A549 (cell line): ENCODE data around the gene MARK1. TPM values are rescaled to one million over a fixed set of nuclear protein-coding genes. Genes with fewer than 3 reads are reported as not detected.

Experiments used
- ATAC-seq, 2 experiments: fragments of 200-7000 bp in 1 of 2; fragments of >200 bp in 1 of 2; cut with Nextera tagmentation in 1 of 2; cut with Tn5 transposase in 1 of 2; 3 replicates each; pipeline versions ENCODE4 v1.8.0 to v1.9.1; 2018 to 2020; ENCODE audit warnings: mild to moderate bottlenecking in 1 of 2, moderate library complexity in 1 of 2
- CTCF ChIA-PET: fragments of 300-600 bp; sonication (Branson Sonifier 250); formaldehyde crosslinking; extraction: SDS; loops from one replicate; lab custom pipeline; 2021; ENCODE audit warnings: antibody characterized with exemption, inconsistent platforms; lab: Yijun Ruan, JAX
- POLR2A ChIA-PET: fragments of 350-600 bp; formaldehyde crosslinking; extraction: SDS; loops from one replicate; lab custom pipeline; 2021; ENCODE audit warnings: antibody characterized with exemption, inconsistent platforms; lab: Yijun Ruan, JAX
- DNase-seq, 2 experiments: peaks; one replicate each; pipeline versions ENCODE4 v3.0.0 to v3.0.0-alpha.2; 2011 to 2016; ENCODE audit warnings: low read depth in 1 of 2, low spot score in 1 of 2
- FAIRE-seq: peaks from 2 replicates; lab custom pipeline; 2011; peaks lifted over from hg19 to GRCh38; lab: Jason Lieb, UNC
- H3K27ac ChIP-seq, 2 experiments: fragments of >200 bp; sonication (Bioruptor Twin); formaldehyde crosslinking; 3 replicates each; pipeline ENCODE4 v1.5.1; 2016 to 2017
- H3K4me1 ChIP-seq: fragments of >200 bp; sonication (Bioruptor Twin); formaldehyde crosslinking; 3 replicates; pipeline ENCODE4 v1.6.1; 2016
- H3K4me2 ChIP-seq: fragments of >200 bp; sonication (Bioruptor Twin); formaldehyde crosslinking; 3 replicates; pipeline ENCODE4 v1.6.1; 2016
- H3K4me3 ChIP-seq: fragments of >200 bp; sonication (Bioruptor Twin); formaldehyde crosslinking; 3 replicates; pipeline ENCODE4 v1.5.1; 2016
- H3K9me3 ChIP-seq: fragments of >200 bp; sonication (Bioruptor Twin); formaldehyde crosslinking; 3 replicates; pipeline ENCODE4 v1.6.1; 2016
- EHMT2 ChIP-seq: fragments of 200-600 bp; sonication (generic); IDR thresholded peaks from 2 replicates; pipeline ENCODE4 v1.6.1; 2016; ENCODE audit warnings: antibody characterized with exemption, low read depth, mild to moderate bottlenecking, moderate library complexity
- EP300 ChIP-seq, 2 experiments: fragments of >200 bp; sonication (Bioruptor Twin); formaldehyde crosslinking; IDR thresholded peaks; 2 replicates in 1 of 2; 3 replicates in 1 of 2; pipeline ENCODE4 v1.6.1; 2016 to 2017
- FOSB ChIP-seq: fragments of 250-450 bp; sonication (Bioruptor Pico); IDR thresholded peaks from 2 replicates; pipeline ENCODE4 v1.5.0; 2020; ENCODE audit warnings: mild to moderate bottlenecking, moderate library complexity
- HDAC2 ChIP-seq: fragments of 200-600 bp; sonication (generic); IDR thresholded peaks from 2 replicates; pipeline ENCODE4 v1.6.1; 2016
- HEYL ChIP-seq: fragments of 250-450 bp; sonication (Bioruptor Pico); IDR thresholded peaks from 2 replicates; pipeline ENCODE4 v1.8.0; 2021; ENCODE audit warnings: mild to moderate bottlenecking, moderate library complexity
- HOXB5 ChIP-seq: fragments of 250-450 bp; sonication (Bioruptor Pico); IDR thresholded peaks from 2 replicates; pipeline ENCODE4 v1.5.0; 2020; ENCODE audit warnings: mild to moderate bottlenecking, moderate library complexity
- KDM5A ChIP-seq: fragments of 200-600 bp; sonication (generic); IDR thresholded peaks from 2 replicates; pipeline ENCODE4 v1.6.1; 2016; ENCODE audit warnings: antibody characterized with exemption, mild to moderate bottlenecking
- MAFK ChIP-seq: fragments of 450-650 bp; IDR thresholded peaks from 2 replicates; pipeline ENCODE4 v1.6.1; 2014; ENCODE audit not compliant: partially characterized antibody
- MYC ChIP-seq: IDR thresholded peaks from 2 replicates; pipeline ENCODE4 v1.6.1; 2012; ENCODE audit warnings: mild to moderate bottlenecking, inconsistent platforms, low read length, improper control_type of control experiment, borderline replicate concordance
- NPAS2 ChIP-seq: fragments of 250-450 bp; sonication (Bioruptor Pico); IDR thresholded peaks from 2 replicates; pipeline ENCODE4 v1.8.0; 2022; ENCODE audit warnings: mild to moderate bottlenecking, moderate library complexity, borderline replicate concordance
- PHF8 ChIP-seq: fragments of 200-600 bp; sonication (generic); IDR thresholded peaks from 2 replicates; pipeline ENCODE4 v1.6.1; 2016; ENCODE audit warnings: low read depth, mild to moderate bottlenecking, antibody characterized with exemption, moderate library complexity, borderline replicate concordance
- POLR2AphosphoS2 ChIP-seq: conservative IDR thresholded peaks from 2 replicates; pipeline ENCODE4 v1.6.1; 2012; ENCODE audit warnings: low read length, improper control_type of control experiment, inconsistent platforms
- RAD21 ChIP-seq, 2 experiments: fragments of >200 bp in 1 of 2; sonication (Bioruptor Twin) in 1 of 2; formaldehyde crosslinking in 1 of 2; IDR thresholded peaks in 1 of 2; conservative IDR thresholded peaks in 1 of 2; 2 replicates in 1 of 2; 3 replicates in 1 of 2; pipeline ENCODE4 v1.6.1; 2012 to 2018; ENCODE audit warnings: inconsistent platforms in 1 of 2
- RFX5 ChIP-seq: fragments of 450-650 bp; IDR thresholded peaks from 2 replicates; pipeline ENCODE4 v1.7.1; 2014; ENCODE audit warnings: antibody characterized with exemption, mild to moderate bottlenecking, moderate library complexity
- RNF2 ChIP-seq: fragments of 200-600 bp; sonication (generic); IDR thresholded peaks from 2 replicates; pipeline ENCODE4 v1.6.1; 2016; ENCODE audit warnings: low read depth, mild to moderate bottlenecking, antibody characterized with exemption, moderate library complexity, borderline replicate concordance
- SMC3 ChIP-seq: fragments of >200 bp; sonication (Bioruptor Twin); formaldehyde crosslinking; IDR thresholded peaks from 3 replicates; pipeline ENCODE4 v1.6.1; 2018; ENCODE audit warnings: inconsistent platforms
- SREBF2 ChIP-seq: fragments of 450-650 bp; IDR thresholded peaks from 2 replicates; pipeline ENCODE4 v1.6.1; 2014; ENCODE audit warnings: mild to moderate bottlenecking, moderate library complexity
- ZC3H11A ChIP-seq: fragments of 450-650 bp; IDR thresholded peaks from 2 replicates; pipeline ENCODE4 v1.6.1; 2014; ENCODE audit warnings: antibody characterized with exemption, mild to moderate bottlenecking
- ZNF302 ChIP-seq: fragments of 250-450 bp; sonication (Bioruptor Pico); IDR thresholded peaks from 2 replicates; pipeline ENCODE4 v1.9.0; 2021; ENCODE audit warnings: inconsistent platforms, mild to moderate bottlenecking, moderate library complexity
- WGBS: methylation state at CpG from one replicate; pipeline ENCODE4 v1.1.6; 2017; ENCODE audit errors: missing lambda C conversion rate; 5-methylcytosine and 5-hydroxymethylcytosine counted together
- polyA plus RNA-seq, 4 experiments: library from polyadenylated mRNA; depleted of rRNA in 3 of 4; stranded (reverse); fragments of >200 nt; fragmentation: RNase III in 1 of 4; extraction: RNeasy Plus Mini Kit Qiagen cat#74134 plus additional on column Dnase treatment in 1 of 4; gene quantifications; 2 replicates in 3 of 4; 3 replicates in 1 of 4; pipeline ENCODE4 v1.2.3, GENCODE V29; 2011 to 2017
- TF ChIP-seq, protein P1 (sequence below): fragments of 450-650 bp; IDR thresholded peaks from 2 replicates; pipeline ENCODE4 v1.6.1; 2014; ENCODE audit warnings: antibody characterized with exemption
- TF ChIP-seq, protein P2 (sequence below): fragments of >200 bp; sonication (Bioruptor Twin); formaldehyde crosslinking; IDR thresholded peaks from 3 replicates; pipeline ENCODE4 v1.5.1; 2016
- TF ChIP-seq, protein P3 (sequence below): IDR thresholded peaks from 2 replicates; pipeline ENCODE4 v1.6.1; 2012
- TF ChIP-seq, protein P4 (sequence below): fragments of 250-450 bp; sonication (Bioruptor Pico); IDR thresholded peaks from 2 replicates; pipeline ENCODE4 v1.5.0; 2020; ENCODE audit warnings: low read depth, mild to moderate bottlenecking, moderate library complexity
- TF ChIP-seq, protein P5 (sequence below): fragments of 200-600 bp; sonication (generic); IDR thresholded peaks from 2 replicates; pipeline ENCODE4 v1.6.1; 2016; ENCODE audit warnings: antibody characterized with exemption, mild to moderate bottlenecking, moderate library complexity

MARK1 gene
- polyA plus RNA-seq, 2 of the 4 experiments (the other 2 are of a cell fraction): 0.03 to 0.05 TPM

DNA sequence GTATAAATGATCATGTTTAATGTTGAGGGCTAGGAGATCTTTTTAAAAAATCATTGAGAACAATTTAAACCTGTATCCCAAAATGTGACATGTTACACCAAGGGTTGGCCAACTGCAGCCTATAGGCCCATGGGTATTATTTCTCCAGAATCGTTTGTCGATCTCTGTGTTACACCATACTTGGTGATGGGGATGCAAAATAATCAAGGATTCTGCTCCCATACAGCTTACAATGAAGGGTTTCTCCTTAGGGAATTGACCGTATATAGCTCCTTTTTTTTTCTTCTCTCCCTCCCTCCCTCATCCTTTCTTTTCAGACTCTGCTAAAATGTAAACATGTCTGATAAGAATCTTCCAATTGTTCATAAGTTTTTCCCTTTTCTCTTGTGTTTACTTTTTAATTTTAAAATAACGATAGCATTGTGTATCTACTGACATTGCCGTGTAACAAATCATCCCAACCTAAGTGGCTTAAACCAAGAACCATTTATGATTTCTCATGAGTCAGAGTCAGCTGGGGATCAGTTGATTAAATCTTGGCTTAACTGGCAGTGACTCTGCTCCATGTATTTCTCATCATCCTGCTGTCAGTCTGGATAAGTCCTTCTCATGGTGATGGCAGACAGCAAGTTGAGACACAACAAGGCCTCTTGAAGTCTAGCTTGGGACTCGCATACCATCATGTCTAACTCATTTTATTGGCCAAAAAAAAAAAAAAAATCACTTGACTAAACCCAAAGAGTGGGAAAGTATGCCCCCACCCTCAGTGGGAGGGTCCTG is 48.0 kb downstream of the MARK1 start:
- ATAC-seq (no peak), DNase-seq (no peak), FAIRE-seq (no peak)
- H3K4me1 ChIP-seq: no peaks in the 10 kb centered on the region
- 27% methylated on average over 6 of the region's 6 CpGs for whole genome bisulfite sequencing
- CTCF ChIA-PET: no interaction called here
- no peak overlapping the region for H3K27ac ChIP-seq
- no peak overlapping the region for H3K4me2 ChIP-seq
- TF ChIP-seq MYC: no peak
- TF ChIP-seq, all 56 proteins: peak for 0
- Histone ChIP-seq H3K4me3 (no peak overlapping the region), H3K9me3 (peaks cover 13% of the 10 kb centered on the region)
- POLR2A ChIA-PET: no interaction called here

DNA sequence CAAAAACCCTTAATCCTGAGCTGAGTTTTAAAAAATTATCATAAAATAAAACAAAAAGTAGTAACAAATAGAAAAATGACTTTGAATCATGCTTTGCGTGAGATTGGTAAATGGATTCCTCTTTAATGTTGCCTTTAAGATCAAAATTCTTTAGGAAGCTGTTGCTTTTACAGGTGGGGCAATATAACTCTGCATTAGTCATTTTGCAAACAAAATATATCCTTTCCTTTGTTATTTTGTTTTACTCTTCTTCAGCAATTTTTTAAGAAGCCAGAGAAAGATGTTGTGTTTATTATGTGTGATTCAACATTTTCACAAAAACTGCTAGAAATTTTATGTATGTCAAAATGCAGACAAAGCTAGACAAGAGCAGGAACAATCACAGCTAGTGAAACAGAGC is 50.0 kb downstream of the MARK1 start:
- CTCF ChIA-PET: no interaction called here
- no peak for ATAC-seq
- WGBS: 78% methylated on average over 1 of the region's 1 CpG
- Histone ChIP-seq H3K4me2 (no peak overlapping the region), H3K4me1 (no peaks in the 10 kb centered on the region), H3K27ac (no peak overlapping the region), H3K4me3 (no peak overlapping the region), H3K9me3 (peaks cover 10% of the 10 kb centered on the region)
- no peak for FAIRE-seq
- POLR2A ChIA-PET: no interaction called here
- DNase-seq: no peak
- TF ChIP-seq EHMT2 (no peak), HDAC2 (no peak), NPAS2 (CRISPR knock-in tag) (no peak), SMC3 (no peak), POLR2AphosphoS2 (no peak), SREBF2 (no peak), HEYL (CRISPR knock-in tag) (no peak), PHF8 (no peak), RFX5 (no peak), RNF2 (no peak), HOXB5 (CRISPR knock-in tag) (no peak)
- TF ChIP-seq, protein P1, sequence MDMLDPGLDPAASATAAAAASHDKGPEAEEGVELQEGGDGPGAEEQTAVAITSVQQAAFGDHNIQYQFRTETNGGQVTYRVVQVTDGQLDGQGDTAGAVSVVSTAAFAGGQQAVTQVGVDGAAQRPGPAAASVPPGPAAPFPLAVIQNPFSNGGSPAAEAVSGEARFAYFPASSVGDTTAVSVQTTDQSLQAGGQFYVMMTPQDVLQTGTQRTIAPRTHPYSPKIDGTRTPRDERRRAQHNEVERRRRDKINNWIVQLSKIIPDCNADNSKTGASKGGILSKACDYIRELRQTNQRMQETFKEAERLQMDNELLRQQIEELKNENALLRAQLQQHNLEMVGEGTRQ: no peak
- TF ChIP-seq, protein P2, sequence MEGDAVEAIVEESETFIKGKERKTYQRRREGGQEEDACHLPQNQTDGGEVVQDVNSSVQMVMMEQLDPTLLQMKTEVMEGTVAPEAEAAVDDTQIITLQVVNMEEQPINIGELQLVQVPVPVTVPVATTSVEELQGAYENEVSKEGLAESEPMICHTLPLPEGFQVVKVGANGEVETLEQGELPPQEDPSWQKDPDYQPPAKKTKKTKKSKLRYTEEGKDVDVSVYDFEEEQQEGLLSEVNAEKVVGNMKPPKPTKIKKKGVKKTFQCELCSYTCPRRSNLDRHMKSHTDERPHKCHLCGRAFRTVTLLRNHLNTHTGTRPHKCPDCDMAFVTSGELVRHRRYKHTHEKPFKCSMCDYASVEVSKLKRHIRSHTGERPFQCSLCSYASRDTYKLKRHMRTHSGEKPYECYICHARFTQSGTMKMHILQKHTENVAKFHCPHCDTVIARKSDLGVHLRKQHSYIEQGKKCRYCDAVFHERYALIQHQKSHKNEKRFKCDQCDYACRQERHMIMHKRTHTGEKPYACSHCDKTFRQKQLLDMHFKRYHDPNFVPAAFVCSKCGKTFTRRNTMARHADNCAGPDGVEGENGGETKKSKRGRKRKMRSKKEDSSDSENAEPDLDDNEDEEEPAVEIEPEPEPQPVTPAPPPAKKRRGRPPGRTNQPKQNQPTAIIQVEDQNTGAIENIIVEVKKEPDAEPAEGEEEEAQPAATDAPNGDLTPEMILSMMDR: no peak

DNA sequence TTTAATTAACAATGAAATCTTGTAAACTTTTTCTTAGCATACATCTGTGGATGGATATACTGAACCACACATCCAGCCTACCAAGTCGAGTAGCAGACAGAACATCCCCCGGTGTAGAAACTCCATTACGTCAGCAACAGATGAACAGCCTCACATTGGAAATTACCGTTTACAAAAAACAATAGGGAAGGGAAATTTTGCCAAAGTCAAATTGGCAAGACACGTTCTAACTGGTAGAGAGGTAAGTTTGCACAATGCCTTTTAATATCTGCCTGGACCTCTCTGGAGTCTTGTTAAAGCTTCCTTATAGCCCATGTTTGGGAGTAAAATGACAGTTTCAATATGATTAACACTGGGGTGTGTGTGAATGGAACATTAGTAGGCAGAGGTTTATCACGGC is 51.4 kb downstream of the MARK1 start:
- CTCF ChIA-PET: no interaction called here
- POLR2A ChIA-PET: no interaction called here
- no peak for DNase-seq
- Histone ChIP-seq H3K9me3 (no peaks in the 10 kb centered on the region; the same call in 2 of the 3 replicates), H3K4me1 (no peaks in the 10 kb centered on the region), H3K4me2 (no peak overlapping the region), H3K27ac (no peak overlapping the region), H3K4me3 (no peak overlapping the region)
- 45% methylated on average over 6 of the region's 6 CpGs for WGBS
- ATAC-seq: no peak
- no peak for FAIRE-seq
- TF ChIP-seq ZC3H11A (no peak), FOSB (CRISPR knock-in tag) (no peak), KDM5A (no peak), RAD21 (conservative IDR thresholded peaks at IDR 0.05 in 1 of 2, IDR thresholded peaks at IDR 0.05 in 1 of 2) (no peak), EP300 (IDR thresholded peaks at IDR 0.05) (no peak), MAFK (no peak), ZNF302 (CRISPR knock-in tag) (no peak)
- TF ChIP-seq, protein P3, sequence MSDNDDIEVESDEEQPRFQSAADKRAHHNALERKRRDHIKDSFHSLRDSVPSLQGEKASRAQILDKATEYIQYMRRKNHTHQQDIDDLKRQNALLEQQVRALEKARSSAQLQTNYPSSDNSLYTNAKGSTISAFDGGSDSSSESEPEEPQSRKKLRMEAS: no peak
- TF ChIP-seq, protein P4, sequence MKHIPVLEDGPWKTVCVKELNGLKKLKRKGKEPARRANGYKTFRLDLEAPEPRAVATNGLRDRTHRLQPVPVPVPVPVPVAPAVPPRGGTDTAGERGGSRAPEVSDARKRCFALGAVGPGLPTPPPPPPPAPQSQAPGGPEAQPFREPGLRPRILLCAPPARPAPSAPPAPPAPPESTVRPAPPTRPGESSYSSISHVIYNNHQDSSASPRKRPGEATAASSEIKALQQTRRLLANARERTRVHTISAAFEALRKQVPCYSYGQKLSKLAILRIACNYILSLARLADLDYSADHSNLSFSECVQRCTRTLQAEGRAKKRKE (CRISPR knock-in tag): no peak
- TF ChIP-seq, protein P2: no peak
- TF ChIP-seq, protein P5, sequence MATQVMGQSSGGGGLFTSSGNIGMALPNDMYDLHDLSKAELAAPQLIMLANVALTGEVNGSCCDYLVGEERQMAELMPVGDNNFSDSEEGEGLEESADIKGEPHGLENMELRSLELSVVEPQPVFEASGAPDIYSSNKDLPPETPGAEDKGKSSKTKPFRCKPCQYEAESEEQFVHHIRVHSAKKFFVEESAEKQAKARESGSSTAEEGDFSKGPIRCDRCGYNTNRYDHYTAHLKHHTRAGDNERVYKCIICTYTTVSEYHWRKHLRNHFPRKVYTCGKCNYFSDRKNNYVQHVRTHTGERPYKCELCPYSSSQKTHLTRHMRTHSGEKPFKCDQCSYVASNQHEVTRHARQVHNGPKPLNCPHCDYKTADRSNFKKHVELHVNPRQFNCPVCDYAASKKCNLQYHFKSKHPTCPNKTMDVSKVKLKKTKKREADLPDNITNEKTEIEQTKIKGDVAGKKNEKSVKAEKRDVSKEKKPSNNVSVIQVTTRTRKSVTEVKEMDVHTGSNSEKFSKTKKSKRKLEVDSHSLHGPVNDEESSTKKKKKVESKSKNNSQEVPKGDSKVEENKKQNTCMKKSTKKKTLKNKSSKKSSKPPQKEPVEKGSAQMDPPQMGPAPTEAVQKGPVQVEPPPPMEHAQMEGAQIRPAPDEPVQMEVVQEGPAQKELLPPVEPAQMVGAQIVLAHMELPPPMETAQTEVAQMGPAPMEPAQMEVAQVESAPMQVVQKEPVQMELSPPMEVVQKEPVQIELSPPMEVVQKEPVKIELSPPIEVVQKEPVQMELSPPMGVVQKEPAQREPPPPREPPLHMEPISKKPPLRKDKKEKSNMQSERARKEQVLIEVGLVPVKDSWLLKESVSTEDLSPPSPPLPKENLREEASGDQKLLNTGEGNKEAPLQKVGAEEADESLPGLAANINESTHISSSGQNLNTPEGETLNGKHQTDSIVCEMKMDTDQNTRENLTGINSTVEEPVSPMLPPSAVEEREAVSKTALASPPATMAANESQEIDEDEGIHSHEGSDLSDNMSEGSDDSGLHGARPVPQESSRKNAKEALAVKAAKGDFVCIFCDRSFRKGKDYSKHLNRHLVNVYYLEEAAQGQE: no peak
